Fibroblast of skin of abdomen (primary cell): ENCODE results near the gene TXLNB. TPM values are rescaled to one million over a fixed set of nuclear protein-coding genes. Genes with fewer than 3 reads are reported as not detected.

Experiments used
- DNase-seq: peaks from one replicate; pipeline ENCODE4 v3.0.0-alpha.2; 2013
- polyA plus RNA-seq, 2 experiments: library from polyadenylated mRNA; unstranded; fragments of 120-200 nt; gene quantifications; one replicate each; pipeline ENCODE4 v1.2.1, GENCODE V29; 2013; ENCODE audit not compliant: insufficient read length in 2 of 2

The TXLNB gene
- polyA plus RNA-seq (2013, experiment 1 of 2; ENCODE audit: insufficient read length), result 0.45 TPM
- 0.26 TPM for polyA plus RNA-seq (2013, experiment 2 of 2; ENCODE audit: insufficient read length)

- DNase-seq, result peak; percentile 82
Measured at GRCh38 chr6:139291813-139292619, at the start of gene TXLNB. Gene TXLNB (minus strand): TSS chr6:139291998. CDS start chr6:139288899, 3,099 bp downstream.

- DNase-seq, result no peak
Measured at GRCh38 chr6:139341060-139341459, 49.3 kb upstream of the TXLNB start.

- peak; percentile 75 for DNase-seq
Measured at GRCh38 chr6:139338795-139339194, 47.0 kb upstream of the TXLNB start.

GRCh38 chr6:139337830-139338229 is 46.0 kb upstream of the TXLNB start:
- DNase-seq, result no peak

DNA sequence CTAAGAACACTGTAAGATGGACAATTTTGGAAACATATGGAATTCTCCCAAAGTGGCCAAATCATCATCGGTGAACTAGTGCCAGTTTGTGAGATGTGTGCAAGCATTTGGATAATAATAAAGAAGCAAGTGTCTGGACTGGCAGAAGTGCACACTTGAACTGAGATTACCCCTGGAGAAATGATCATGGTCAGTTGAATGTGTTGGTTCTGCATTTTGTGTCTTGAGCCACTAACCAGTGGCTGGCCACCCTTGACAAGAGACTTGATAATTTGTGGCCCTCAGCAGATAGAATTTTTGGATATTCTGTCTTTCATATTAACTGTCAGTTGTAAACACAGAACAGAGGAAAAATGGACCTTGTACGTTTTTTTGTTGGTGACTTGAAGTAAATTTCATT is 45.2 kb upstream of the TXLNB start:
- no peak for DNase-seq

- no peak for DNase-seq
Measured at GRCh38 chr6:139336488-139336887, 44.7 kb upstream of the TXLNB start.

- no peak for DNase-seq
Measured at GRCh38 chr6:139335447-139336210, 43.8 kb upstream of the TXLNB start.

GRCh38 chr6:139334806-139335446 is 43.1 kb upstream of the TXLNB start:
- peak; percentile 96 for DNase-seq

DNA sequence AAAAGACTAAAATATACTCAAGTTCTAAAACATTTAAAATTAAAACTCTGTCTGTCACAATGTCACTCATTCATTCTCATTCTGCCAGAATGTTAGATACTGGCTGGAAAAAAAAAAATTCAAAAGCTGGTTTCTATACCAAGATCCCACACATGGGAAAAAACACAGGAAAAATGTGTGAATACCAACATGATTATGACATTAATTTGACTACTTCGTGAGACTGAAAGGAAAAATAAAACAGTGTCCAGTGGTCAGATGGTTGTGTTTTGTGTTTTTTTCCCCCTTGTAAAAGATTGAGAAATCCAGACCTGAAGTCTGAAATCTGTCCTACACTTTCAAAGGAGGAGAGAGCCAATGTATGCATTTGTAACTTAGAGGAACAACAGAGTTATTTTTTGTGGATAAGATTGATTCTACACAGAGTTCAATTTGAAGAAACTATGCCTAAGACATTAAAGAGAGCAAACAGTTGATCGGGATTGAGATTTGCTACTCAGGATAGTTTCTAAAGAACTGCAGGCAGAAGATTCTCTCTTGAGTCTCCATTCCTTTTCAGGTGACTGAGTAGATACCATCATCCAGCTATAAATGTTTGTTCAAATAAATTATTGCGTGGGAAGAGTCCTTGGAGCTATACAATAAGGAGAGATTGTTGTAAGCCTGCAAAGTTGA is 39.2 kb upstream of the TXLNB start:
- peak; percentile 28 for DNase-seq

DNA sequence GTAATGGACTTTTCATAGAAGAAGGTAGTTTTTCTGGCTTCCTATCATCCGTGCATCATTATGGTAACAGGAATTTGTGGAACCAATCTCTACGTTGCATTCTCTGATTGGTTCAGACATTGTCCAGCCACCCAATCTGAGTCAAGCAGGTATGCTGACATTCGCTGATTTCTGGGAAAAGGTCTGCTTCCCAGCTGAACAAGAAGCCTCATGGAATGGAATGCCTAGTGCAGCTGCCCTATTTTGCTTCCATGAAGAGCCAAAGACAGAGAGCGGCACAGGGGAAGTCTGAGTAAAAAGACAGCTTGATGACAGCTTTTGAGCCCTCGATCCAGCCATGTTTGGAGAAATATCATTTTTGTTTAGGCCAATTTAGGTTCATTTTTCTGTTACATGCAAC is 38.5 kb upstream of the TXLNB start:
- DNase-seq, result peak; percentile 39

GRCh38 chr6:139329224-139329623 is 37.4 kb upstream of the TXLNB start:
- no peak for DNase-seq

- no peak for DNase-seq
Measured at GRCh38 chr6:139327038-139327437, 35.2 kb upstream of the TXLNB start.

- no peak for DNase-seq
Measured at GRCh38 chr6:139325686-139326085, 33.9 kb upstream of the TXLNB start.

DNA sequence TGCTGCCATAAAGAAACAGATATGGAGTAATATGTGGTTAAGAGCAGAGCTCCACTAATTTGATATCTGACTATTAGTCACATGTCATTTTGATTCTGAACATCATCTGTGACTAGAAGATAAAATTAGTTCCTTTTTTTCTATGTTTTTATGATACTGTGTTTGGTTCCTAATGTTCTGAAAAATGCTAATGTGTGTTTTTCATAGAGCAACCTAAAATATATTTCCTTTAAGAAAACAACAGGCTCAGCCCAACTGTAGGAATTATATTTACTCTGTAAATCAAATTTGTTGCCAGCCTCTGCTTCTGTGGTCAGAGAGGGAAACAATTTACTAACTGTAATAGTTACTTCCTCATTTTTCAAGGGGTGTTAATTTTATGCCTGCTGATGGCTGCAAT is 33.3 kb upstream of the TXLNB start:
- DNase-seq, result no peak

DNA sequence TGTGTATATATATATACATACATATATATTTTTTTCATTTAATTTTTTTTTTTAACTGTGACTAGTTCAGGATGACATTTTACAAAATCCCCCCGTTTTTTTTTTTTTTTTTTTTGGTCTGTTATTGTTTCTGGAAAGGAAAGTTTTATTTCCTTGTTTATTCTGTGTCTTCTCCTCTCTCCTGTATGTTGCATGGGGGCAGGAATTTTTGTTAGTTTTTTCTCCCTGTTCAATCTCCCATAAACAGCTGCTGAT is 32.4 kb upstream of the TXLNB start:
- no peak for DNase-seq

GRCh38 chr6:139323511-139324300 is 31.9 kb upstream of the TXLNB start:
- DNase-seq, result peak; percentile 60

DNA sequence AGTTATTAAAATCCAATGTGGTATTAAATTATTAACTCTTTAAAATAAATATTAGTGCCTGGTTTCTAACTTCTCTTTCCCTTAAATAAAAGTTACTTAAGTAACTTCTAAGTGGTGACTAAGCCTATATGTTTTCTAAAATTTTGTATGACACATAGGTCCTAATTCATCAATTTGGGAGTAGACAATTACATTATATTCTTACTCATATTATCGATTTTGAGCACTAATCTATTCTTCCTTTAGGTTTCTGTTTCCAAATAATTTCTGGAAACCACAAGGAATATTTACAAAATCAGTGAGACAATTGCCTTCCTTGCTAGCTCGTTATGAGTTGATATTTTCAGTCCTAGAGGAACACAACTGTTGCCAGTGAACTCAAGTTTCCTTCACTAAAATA is 28.3 kb upstream of the TXLNB start:
- DNase-seq, result no peak

DNA sequence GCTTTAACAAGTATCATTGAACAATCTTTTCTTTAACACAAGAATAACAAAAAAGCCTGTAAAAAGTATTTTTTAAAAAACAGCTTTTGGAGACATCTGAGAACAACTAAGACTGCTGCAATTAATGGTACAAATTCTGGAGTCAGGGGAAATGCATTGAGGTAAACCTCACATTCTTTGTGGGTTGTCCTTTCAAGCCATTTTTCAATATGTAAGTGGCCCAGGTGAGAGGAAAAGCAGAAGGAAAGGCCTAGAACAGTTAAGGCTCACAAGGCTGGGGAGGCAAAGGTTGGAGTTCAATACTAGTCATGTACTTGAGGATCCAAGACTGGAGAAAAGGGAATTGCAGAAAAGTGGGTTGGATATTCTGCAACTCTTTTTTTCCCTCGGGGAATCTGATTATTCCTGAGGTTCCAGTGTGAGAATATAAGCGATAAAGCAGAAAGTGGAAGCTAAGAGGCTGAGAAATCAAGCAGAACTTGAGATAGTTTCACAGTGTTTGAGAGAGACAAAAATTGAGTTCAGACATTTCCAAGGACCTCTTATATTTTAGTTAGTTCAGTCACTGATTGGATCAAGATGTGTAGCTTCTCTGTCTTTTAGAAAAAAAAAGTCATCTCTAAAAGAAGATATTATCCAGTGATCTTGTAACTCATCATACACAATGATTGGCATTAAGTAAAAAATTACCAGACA is 25.0 kb upstream of the TXLNB start:
- DNase-seq, result no peak

DNA sequence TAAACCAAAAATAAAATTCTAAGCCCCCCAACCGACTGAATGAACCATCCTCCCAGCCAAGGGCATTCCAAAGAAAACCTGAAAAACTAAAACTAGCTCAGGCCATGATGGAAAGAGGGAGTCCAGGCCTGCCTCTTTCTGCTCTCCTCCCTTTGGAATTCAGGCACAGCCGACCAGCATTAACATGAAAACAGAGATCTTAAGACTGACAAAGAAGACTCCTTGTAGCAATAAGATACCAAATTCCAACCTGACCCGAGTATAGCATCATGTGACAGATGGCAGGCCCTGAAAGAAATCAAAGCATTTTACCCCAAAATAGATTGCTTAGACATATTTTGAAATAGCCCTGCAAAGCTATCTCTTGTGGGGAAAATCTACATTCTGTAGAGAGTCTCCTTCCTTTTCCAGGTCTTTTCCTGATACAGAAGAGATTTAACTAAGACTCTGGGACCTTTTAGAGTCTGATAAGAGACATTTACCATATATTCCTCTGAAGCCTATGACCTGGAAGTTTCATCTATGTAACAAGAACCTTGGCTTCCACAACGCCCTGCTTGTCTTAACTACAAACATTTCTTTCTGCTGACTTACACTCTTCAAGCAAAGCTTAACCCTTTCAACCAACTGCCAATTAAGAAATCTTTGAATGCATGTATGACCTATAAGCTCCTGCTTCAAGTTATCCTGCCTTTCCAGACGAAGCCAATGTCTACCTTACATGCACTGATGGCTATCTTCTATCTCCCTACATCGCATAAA is 22.2 kb upstream of the TXLNB start:
- no peak for DNase-seq

GRCh38 chr6:139313229-139313628 is 21.4 kb upstream of the TXLNB start:
- DNase-seq, result no peak

GRCh38 chr6:139311831-139312230 is 20.0 kb upstream of the TXLNB start:
- DNase-seq, result no peak
